OCI-LY7 (cell line): ENCODE results near the gene ELF1.

ENCODE experiments used
- EZH2phosphoT487 ChIP-seq: fragments of 200-600 bp; sonication (generic); IDR thresholded peaks from 2 replicates; pipeline ENCODE4 v1.6.1; 2018; ENCODE audit warnings: low read depth, borderline replicate concordance, mild to moderate bottlenecking, mixed run types, antibody characterized with exemption, low read length, moderate library complexity, mixed read lengths
- TF ChIP-seq, protein P1 (sequence below): fragments of 200-600 bp; sonication (generic); conservative IDR thresholded peaks from 2 replicates; pipeline ENCODE4 v1.5.1; 2014; ENCODE audit warnings: mild to moderate bottlenecking, antibody characterized with exemption, low read length, moderate library complexity, mixed read lengths

DNA sequence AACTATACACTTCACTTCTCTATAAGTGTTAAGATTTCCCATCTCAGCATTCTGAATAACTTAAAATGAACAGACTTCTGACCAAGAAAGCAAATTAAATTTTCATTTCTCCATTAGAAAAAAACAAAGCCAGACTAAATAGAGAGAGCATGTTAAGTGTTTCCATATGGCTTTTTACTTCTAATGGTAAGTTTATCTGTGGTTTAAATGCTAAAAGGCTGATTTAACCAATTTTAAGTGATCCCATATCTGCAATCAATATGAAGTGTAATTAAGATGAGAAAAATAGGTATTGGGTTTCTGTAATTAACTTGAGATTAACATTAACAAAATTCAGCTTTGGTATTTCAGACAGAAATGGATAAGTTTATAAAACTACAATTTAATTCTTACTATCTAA, 107.8 kb downstream of the ELF1 start:
- no peak for TF ChIP-seq EZH2phosphoT487
- TF ChIP-seq, protein P1, sequence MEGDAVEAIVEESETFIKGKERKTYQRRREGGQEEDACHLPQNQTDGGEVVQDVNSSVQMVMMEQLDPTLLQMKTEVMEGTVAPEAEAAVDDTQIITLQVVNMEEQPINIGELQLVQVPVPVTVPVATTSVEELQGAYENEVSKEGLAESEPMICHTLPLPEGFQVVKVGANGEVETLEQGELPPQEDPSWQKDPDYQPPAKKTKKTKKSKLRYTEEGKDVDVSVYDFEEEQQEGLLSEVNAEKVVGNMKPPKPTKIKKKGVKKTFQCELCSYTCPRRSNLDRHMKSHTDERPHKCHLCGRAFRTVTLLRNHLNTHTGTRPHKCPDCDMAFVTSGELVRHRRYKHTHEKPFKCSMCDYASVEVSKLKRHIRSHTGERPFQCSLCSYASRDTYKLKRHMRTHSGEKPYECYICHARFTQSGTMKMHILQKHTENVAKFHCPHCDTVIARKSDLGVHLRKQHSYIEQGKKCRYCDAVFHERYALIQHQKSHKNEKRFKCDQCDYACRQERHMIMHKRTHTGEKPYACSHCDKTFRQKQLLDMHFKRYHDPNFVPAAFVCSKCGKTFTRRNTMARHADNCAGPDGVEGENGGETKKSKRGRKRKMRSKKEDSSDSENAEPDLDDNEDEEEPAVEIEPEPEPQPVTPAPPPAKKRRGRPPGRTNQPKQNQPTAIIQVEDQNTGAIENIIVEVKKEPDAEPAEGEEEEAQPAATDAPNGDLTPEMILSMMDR: no peak
